Cardiac fibroblast (primary cell): ENCODE data around the gene ADAMTSL3.

Experiments used
- DNase-seq, 2 donors: peaks; one replicate each; pipeline versions ENCODE4 v3.0.0 to v3.0.0-alpha.2; 2010; ENCODE audit warnings: low read depth in 2 of 2
- H3K4me3 ChIP-seq, 2 donors: replicated peaks in 1 of 2; 1 replicate in 1 of 2; 2 replicates in 1 of 2; pipeline ENCODE4 v1.5.1; 2011; ENCODE audit warnings: low read depth in 2 of 2, low read length in 2 of 2, mild to moderate bottlenecking in 2 of 2, moderate library complexity in 1 of 2
- CTCF ChIP-seq: IDR thresholded peaks from one replicate; pipeline ENCODE4 v1.5.1; 2011; ENCODE audit warnings: low read depth, mild to moderate bottlenecking, low read length, inconsistent platforms

Gene ADAMTSL3

GRCh38 chr15:83710452-83710851 lies 56.5 kb downstream of the ADAMTSL3 start:
- TF ChIP-seq CTCF = no peak
- DNase-seq = no peak
- no peak overlapping the region for H3K4me3 ChIP-seq

- no peak for TF ChIP-seq CTCF
- DNase-seq = no peak
- no peak overlapping the region for H3K4me3 ChIP-seq
These were observed 57.3 kb downstream of the ADAMTSL3 start for GRCh38 chr15:83711236-83711635.

GRCh38 chr15:83713242-83713641 lies 59.3 kb downstream of the ADAMTSL3 start:
- DNase-seq = no peak
- no peak for TF ChIP-seq CTCF
- H3K4me3 ChIP-seq = no peak overlapping the region

GRCh38 chr15:83714939-83715628 lies 61.2 kb downstream of the ADAMTSL3 start:
- DNase-seq = peak in 1 of 2 donors; percentile 66
- no peak for TF ChIP-seq CTCF
- H3K4me3 ChIP-seq = no peak overlapping the region

GRCh38 chr15:83716605-83717004 lies 62.7 kb downstream of the ADAMTSL3 start:
- no peak overlapping the region for H3K4me3 ChIP-seq
- DNase-seq = no peak
- TF ChIP-seq CTCF = no peak

GRCh38 chr15:83717010-83717409 lies 63.1 kb downstream of the ADAMTSL3 start:
- no peak for DNase-seq
- TF ChIP-seq CTCF = no peak
- H3K4me3 ChIP-seq = no peak overlapping the region

- no peak for DNase-seq
- H3K4me3 ChIP-seq = no peak overlapping the region
- no peak for TF ChIP-seq CTCF
These were observed 66.5 kb downstream of the ADAMTSL3 start for GRCh38 chr15:83720468-83720867.
